ENCODE data around the gene ITPKB. TPM values are rescaled to one million over a fixed set of nuclear protein-coding genes. Genes with fewer than 3 reads are reported as not detected.
"Not testable (repeated sequence)": the region's sequence is repeated elsewhere in the genome, so short reads cannot be mapped to it uniquely, and the experiment has no call there.

Gene ITPKB
- total RNA-seq, 1 experiment from 2014 or later: 1.9 TPM

- DNase-seq (ENCODE audit: low spot score): no peak
These were observed 87.9 kb downstream of the ITPKB start for GRCh38 chr1:226651041-226651731.

GRCh38 chr1:226650236-226650841 is 88.7 kb downstream of the ITPKB start:
- DNase-seq (ENCODE audit: low spot score): no peak

- peak; percentile 46 for DNase-seq (ENCODE audit: low spot score)
These were observed 89.3 kb downstream of the ITPKB start for GRCh38 chr1:226649780-226650179.

GRCh38 chr1:226649244-226649643 is 89.8 kb downstream of the ITPKB start:
- no peak for DNase-seq (ENCODE audit: low spot score)

GRCh38 chr1:226648421-226648820 is 90.7 kb downstream of the ITPKB start:
- DNase-seq (ENCODE audit: low spot score): no peak

- no peak for DNase-seq (ENCODE audit: low spot score)
These were observed 91.4 kb downstream of the ITPKB start for GRCh38 chr1:226647719-226648118.

GRCh38 chr1:226646870-226647449 is 92.1 kb downstream of the ITPKB start:
- no peak for DNase-seq (ENCODE audit: low spot score)

- no peak for DNase-seq (ENCODE audit: low spot score)
These were observed 92.8 kb downstream of the ITPKB start for GRCh38 chr1:226646026-226646869.

GRCh38 chr1:226645279-226645976 is 93.7 kb downstream of the ITPKB start:
- DNase-seq (ENCODE audit: low spot score): no peak

- peak; percentile 30 for DNase-seq (ENCODE audit: low spot score)
These were observed 94.4 kb downstream of the ITPKB start for GRCh38 chr1:226644541-226645176.

- no peak for DNase-seq (ENCODE audit: low spot score)
These were observed 95.2 kb downstream of the ITPKB start for GRCh38 chr1:226643611-226644540.

- DNase-seq (ENCODE audit: low spot score): peak; percentile 78
These were observed 95.9 kb downstream of the ITPKB start for GRCh38 chr1:226643177-226643576.

- no peak for DNase-seq (ENCODE audit: low spot score)
These were observed 96.7 kb downstream of the ITPKB start for GRCh38 chr1:226642421-226642820.

- no peak for DNase-seq (ENCODE audit: low spot score)
These were observed 97.3 kb downstream of the ITPKB start for GRCh38 chr1:226641671-226642231.

- DNase-seq (ENCODE audit: low spot score): no peak
These were observed 98.6 kb downstream of the ITPKB start for GRCh38 chr1:226640321-226641136.

GRCh38 chr1:226639631-226640061 is 99.4 kb downstream of the ITPKB start:
- no peak for DNase-seq (ENCODE audit: low spot score)

- not testable (repeated sequence) for DNase-seq (ENCODE audit: low spot score)
These were observed 99.9 kb downstream of the ITPKB start for GRCh38 chr1:226639206-226639605.

- DNase-seq (ENCODE audit: low spot score): no peak
These were observed 100.5 kb downstream of the ITPKB start for GRCh38 chr1:226638608-226639007.

Data from A172 (cell line).